CD4-positive, alpha-beta T cell (primary cell): ENCODE results near the gene CNTF. TPM values are rescaled to one million over a fixed set of nuclear protein-coding genes. Genes with fewer than 3 reads are reported as not detected.

Experiments used
- ATAC-seq: fragments of 200-7000 bp; cut with Tn5 transposase; one replicate; pipeline ENCODE4 v1.10.0; 2022; ENCODE audit warnings: mild to moderate bottlenecking; ENCODE audit not compliant: poor library complexity
- CTCF ChIA-PET: fragments of 350-600 bp; sonication (Branson Sonifier 250); formaldehyde crosslinking; loops from one replicate; lab custom pipeline; 2021; ENCODE audit warnings: antibody characterized with exemption, inconsistent platforms; lab: Charles Lee
- POLR2A ChIA-PET: fragments of 350-600 bp; sonication (Branson Sonifier 250); formaldehyde crosslinking; loops from one replicate; lab custom pipeline; 2021; ENCODE audit warnings: antibody characterized with exemption, inconsistent platforms; lab: Charles Lee
- DNase-seq, 14 experiments: peaks; one replicate each; pipeline ENCODE4 v3.0.0-alpha.2; 2013 to 2020; ENCODE audit warnings: mixed read lengths in 2 of 14
- H3K27ac ChIP-seq, 2 donors: one replicate each; pipeline versions ENCODE4 v1.5.1 to v1.7.0; 2013; ENCODE audit warnings: low read length in 2 of 2, low read depth in 1 of 2, mild to moderate bottlenecking in 1 of 2
- H3K27me3 ChIP-seq, 2 experiments: 1 replicate in 1 of 2; 2 replicates in 1 of 2; pipeline versions ENCODE4 v1.6.1 to v1.7.0; 2013; ENCODE audit warnings: low read length in 2 of 2, control low read depth in 1 of 2, mild to moderate bottlenecking in 1 of 2, moderate library complexity in 1 of 2; ENCODE audit not compliant: insufficient read depth in 2 of 2, control insufficient read depth in 1 of 2
- H3K36me3 ChIP-seq: one replicate; pipeline ENCODE4 v1.6.1; 2013; ENCODE audit warnings: low read length, control low read depth; ENCODE audit not compliant: insufficient read depth
- H3K4me1 ChIP-seq: one replicate; pipeline ENCODE4 v1.6.1; 2013; ENCODE audit warnings: low read length, control low read depth; ENCODE audit not compliant: insufficient read depth
- H3K4me3 ChIP-seq: one replicate; pipeline ENCODE4 v1.5.1; 2013; ENCODE audit warnings: mild to moderate bottlenecking, low read length, moderate library complexity
- H3K9me3 ChIP-seq, 2 experiments: 1 replicate in 1 of 2; 2 replicates in 1 of 2; pipeline versions ENCODE4 v1.6.1 to v1.7.0; 2013; ENCODE audit warnings: low read length in 2 of 2, mild to moderate bottlenecking in 2 of 2, control low read depth in 1 of 2, moderate library complexity in 1 of 2; ENCODE audit not compliant: control insufficient read depth in 1 of 2, insufficient read depth in 1 of 2
- H3K27ac Mint-ChIP-seq: one replicate; pipeline ENCODE4 v1.8.0; 2020; ENCODE audit warnings: mixed read lengths
- H3K27me3 Mint-ChIP-seq: one replicate; pipeline ENCODE4 v1.8.0; 2021; ENCODE audit warnings: mixed read lengths
- H3K36me3 Mint-ChIP-seq: one replicate; pipeline ENCODE4 v1.8.0; 2021; ENCODE audit warnings: low read depth, mixed read lengths
- H3K4me1 Mint-ChIP-seq: one replicate; pipeline ENCODE4 v1.8.0; 2021; ENCODE audit warnings: low read depth, mixed read lengths
- H3K4me3 Mint-ChIP-seq: one replicate; pipeline ENCODE4 v1.8.0; 2020; ENCODE audit warnings: mild to moderate bottlenecking, mixed read lengths
- H3K9me3 Mint-ChIP-seq: one replicate; pipeline ENCODE4 v1.8.0; 2020; ENCODE audit warnings: mixed read lengths
- CTCF ChIP-seq: fragments of 200-600 bp; IDR thresholded peaks from one replicate; pipeline ENCODE4 v1.8.0; 2022; ENCODE audit warnings: antibody characterized with exemption, mild to moderate bottlenecking
- intact Hi-C, 2 experiments: fragments of 100-400 bp; cut with DNase I in 1 of 2; cut with micrococcal nuclease in 1 of 2; formaldehyde crosslinking; loops; one replicate each; pipeline versions ENCODE4 v1.15.1 to v1.9.0; 2023 to 2025; cut with DNase I, micrococcal nuclease
- total RNA-seq, 174 experiments: library from RNA in 2 of 174; stranded (reverse) in 2 of 174; gene quantifications; one replicate each; pipeline ENCODE4 v1.2.3 and lab custom pipeline; 2021 to 2026

CNTF gene
- total RNA-seq, 2 experiments from 2014 or later, result 3.1 to 3.9 TPM

GRCh38 chr11:58631378-58631777 is 8.9 kb downstream of the CNTF start:
- H3K27ac ChIP-seq, result no peak overlapping the region
- no peaks in the 10 kb centered on the region for H3K4me1 ChIP-seq
- ATAC-seq (no peak), DNase-seq (no peak)
- CTCF ChIA-PET, result interaction anchor here (1.7 kb wide), 1 partner anchor 63 kb away, joined by 4 read pairs; no protein-coding TSS in a partner anchor
- no peak overlapping the region for H3K4me3 Mint-ChIP-seq
- no peaks in the 10 kb centered on the region for H3K9me3 Mint-ChIP-seq
- no peaks in the 10 kb centered on the region for H3K9me3 ChIP-seq
- no peak overlapping the region for H3K4me3 ChIP-seq
- POLR2A ChIA-PET, result no interaction called here
- TF ChIP-seq CTCF, result no peak
- H3K4me1 Mint-ChIP-seq, result peaks cover 5% of the 10 kb centered on the region
- no peaks in the 10 kb centered on the region for H3K36me3 ChIP-seq
- intact Hi-C loops, result loop anchor here in 1 of 2 experiments (5.0 kb wide), 1 partner anchor 64 kb away; no protein-coding TSS in a partner anchor
- H3K27ac Mint-ChIP-seq, result no peak overlapping the region
- H3K36me3 Mint-ChIP-seq, result no peaks in the 10 kb centered on the region
- H3K27me3 ChIP-seq, result no peaks in the 10 kb centered on the region
- no peaks in the 10 kb centered on the region for H3K27me3 Mint-ChIP-seq

GRCh38 chr11:58632510-58632909 is 10.0 kb downstream of the CNTF start:
- H3K27me3 Mint-ChIP-seq, result no peaks in the 10 kb centered on the region
- no peak for ATAC-seq
- CTCF ChIA-PET, result interaction anchor here (1.7 kb wide), 1 partner anchor 65 kb away, joined by 4 read pairs; no protein-coding TSS in a partner anchor

GRCh38 chr11:58636587-58636986 is 14.1 kb downstream of the CNTF start:
- Mint-ChIP-seq H3K27ac (no peak overlapping the region), H3K4me3 (no peak overlapping the region), H3K9me3 (no peaks in the 10 kb centered on the region), H3K4me1 (peaks cover 23% of the 10 kb centered on the region), H3K27me3 (no peaks in the 10 kb centered on the region), H3K36me3 (no peaks in the 10 kb centered on the region)
- intact Hi-C loops, result no loop called here
- TF ChIP-seq CTCF, result no peak
- H3K36me3 ChIP-seq, result no peaks in the 10 kb centered on the region
- ATAC-seq (no peak), DNase-seq (no peak)
- no peaks in the 10 kb centered on the region for H3K9me3 ChIP-seq
- POLR2A ChIA-PET, result no interaction called here
- H3K4me3 ChIP-seq, result no peak overlapping the region
- H3K4me1 ChIP-seq, result peaks cover 15% of the 10 kb centered on the region
- CTCF ChIA-PET, result no interaction called here
- no peaks in the 10 kb centered on the region for H3K27me3 ChIP-seq
- no peak overlapping the region for H3K27ac ChIP-seq

More at GRCh38 chr11:58632510-58632909, 10.0 kb downstream of the CNTF start:
- Mint-ChIP-seq H3K27ac (no peak overlapping the region), H3K36me3 (no peaks in the 10 kb centered on the region), H3K4me3 (no peak overlapping the region), H3K9me3 (no peaks in the 10 kb centered on the region), H3K4me1 (peaks cover 5% of the 10 kb centered on the region)
- POLR2A ChIA-PET, result no interaction called here
- no peaks in the 10 kb centered on the region for H3K4me1 ChIP-seq
- DNase-seq, result no peak
- intact Hi-C loops, result loop anchor here in 1 of 2 experiments (5.0 kb wide), 1 partner anchor 65 kb away; no protein-coding TSS in a partner anchor
- H3K36me3 ChIP-seq, result no peaks in the 10 kb centered on the region
- TF ChIP-seq CTCF, result no peak
- no peaks in the 10 kb centered on the region for H3K27me3 ChIP-seq
- H3K9me3 ChIP-seq, result no peaks in the 10 kb centered on the region
- H3K4me3 ChIP-seq, result no peak overlapping the region
- H3K27ac ChIP-seq, result no peak overlapping the region
